GM19043 (cell line): ENCODE measurements around the gene NGLY1.

Experiments used
- ATAC-seq: cut with Tn5 transposase; IDR thresholded peaks from one replicate; pipeline ENCODE4 v1.9.1; 2021; ENCODE audit warnings: low read depth; ENCODE audit not compliant: unreplicated experiment

NGLY1 gene

DNA sequence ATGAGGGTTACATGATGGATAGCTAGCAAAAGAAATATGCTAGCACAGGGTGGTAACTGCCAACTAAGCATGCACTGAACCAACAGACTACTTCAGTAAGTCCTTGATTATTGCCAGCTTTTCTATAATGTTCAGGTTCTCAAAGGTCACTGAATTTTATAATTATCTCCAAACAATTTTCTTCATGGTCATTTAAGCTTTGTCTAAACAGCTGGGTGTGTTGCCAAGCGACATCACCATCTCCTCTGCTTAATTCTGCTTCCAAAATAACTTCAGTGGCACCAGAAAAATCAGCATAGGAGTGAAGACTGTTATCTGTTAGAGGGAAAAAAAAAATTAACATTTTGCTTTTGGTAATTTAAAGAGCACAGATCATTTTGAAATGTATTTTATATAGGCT, 63.9 kb downstream of the NGLY1 start:
- ATAC-seq: no peak

- ATAC-seq: no peak
Observed at GRCh38 chr3:25713341-25713985, 69.8 kb downstream of the NGLY1 start.

GRCh38 chr3:25711090-25711489, 72.2 kb downstream of the NGLY1 start:
- ATAC-seq: no peak

DNA sequence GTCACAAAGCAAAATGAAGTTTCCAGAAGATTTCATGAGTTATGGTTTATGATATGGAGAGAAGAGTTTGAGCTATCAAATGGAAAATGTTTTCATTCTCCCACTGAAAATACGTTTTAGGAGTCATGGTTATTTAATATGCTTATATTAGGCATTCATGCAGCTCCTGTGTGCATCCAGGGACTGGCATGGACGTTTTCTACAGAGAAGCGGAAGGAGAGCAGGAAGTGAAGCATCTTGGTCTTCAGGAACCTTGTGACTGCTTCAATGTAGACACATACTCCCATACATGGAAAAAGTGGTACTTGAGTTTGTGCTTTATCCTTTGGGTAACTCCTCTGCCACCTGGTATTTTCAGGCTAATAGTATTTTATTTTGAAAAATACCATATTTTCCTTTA, 75.2 kb downstream of the NGLY1 start:
- ATAC-seq: no peak

GRCh38 chr3:25707268-25707926, 75.8 kb downstream of the NGLY1 start:
- ATAC-seq: no peak

DNA sequence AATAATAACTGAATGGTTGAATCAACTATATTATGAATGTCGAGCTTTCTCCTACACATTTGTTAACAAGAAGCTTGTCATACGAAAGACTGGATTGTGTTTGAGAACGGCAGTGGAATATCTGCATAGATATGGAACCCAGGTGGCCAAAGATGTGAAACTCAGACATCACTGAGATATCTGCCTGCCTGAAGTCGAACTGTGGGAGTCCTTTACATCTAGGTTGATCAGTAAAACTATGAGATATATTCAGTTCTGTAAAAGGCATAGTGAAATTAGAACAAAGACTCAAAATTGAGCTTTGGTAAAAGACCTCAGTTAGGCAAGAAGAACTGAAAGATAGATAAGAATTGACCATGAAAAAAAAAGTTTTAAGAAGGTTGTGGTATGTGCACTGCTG, 77.0 kb downstream of the NGLY1 start:
- no peak for ATAC-seq

DNA sequence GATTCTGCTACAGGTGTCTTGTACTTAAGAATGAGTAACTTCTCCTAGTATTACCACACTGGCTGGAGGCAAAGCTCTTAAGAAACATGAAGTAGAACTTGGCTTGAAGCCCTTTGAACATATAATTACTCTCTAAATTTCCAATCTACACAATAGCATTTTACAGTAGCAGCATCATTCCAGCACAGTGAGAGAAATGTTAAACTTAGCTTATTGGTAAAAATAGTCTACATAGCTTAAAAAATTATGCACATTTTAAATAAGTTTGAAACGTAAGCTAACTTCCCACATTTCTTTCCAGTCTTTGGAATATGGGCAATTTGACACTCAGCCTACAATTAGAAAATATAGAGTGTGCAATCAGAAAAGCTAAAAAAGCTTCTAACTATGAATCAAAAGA, 85.7 kb downstream of the NGLY1 start:
- ATAC-seq: no peak

- ATAC-seq: no peak
Observed at GRCh38 chr3:25695731-25696420, 87.4 kb downstream of the NGLY1 start.

GRCh38 chr3:25693238-25693637, 90.0 kb downstream of the NGLY1 start:
- ATAC-seq: no peak

GRCh38 chr3:25692341-25692740, 90.9 kb downstream of the NGLY1 start:
- ATAC-seq: no peak

- ATAC-seq: no peak
Observed at GRCh38 chr3:25690768-25691533, 92.3 kb downstream of the NGLY1 start.

DNA sequence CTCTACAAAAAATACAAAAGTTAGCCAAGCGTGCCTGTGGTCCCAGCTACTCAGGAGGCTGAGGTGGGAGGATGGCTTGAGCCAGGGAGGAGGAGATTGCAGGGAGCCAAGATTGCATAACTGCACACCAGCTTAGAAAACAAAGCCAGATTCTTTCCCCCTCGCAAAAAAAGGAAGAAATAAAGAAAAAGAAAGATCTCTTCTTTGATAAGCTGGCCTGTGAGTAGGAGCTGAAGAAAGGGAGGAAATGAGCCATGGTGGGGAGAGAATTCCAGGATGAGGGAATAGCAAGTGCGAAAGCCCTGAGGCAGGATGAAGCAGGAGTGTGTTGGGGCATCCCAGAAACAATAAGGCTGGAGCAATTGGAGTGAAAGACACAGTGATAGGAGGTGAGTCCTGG, 94.0 kb downstream of the NGLY1 start:
- no peak for ATAC-seq

DNA sequence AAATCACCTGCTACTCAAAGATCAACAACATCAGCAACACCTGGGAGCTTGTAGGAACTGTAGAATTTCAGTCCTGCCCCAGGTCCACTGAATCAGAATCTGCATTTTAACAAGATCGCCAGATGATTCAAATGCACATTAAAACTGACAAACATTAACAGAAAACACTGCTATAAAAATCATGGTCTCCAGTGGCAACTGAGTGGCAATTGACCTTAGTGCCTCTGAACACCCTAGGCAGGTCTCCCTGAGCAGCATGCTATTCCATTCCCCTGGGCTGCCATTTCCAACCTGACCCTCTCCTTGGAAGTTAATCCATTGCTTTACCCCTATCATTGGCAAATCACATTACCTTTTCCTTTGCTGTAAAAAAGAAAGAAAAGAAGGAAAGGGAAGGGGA, 95.5 kb downstream of the NGLY1 start:
- ATAC-seq: no peak

GRCh38 chr3:25686766-25687165, 96.5 kb downstream of the NGLY1 start:
- no peak for ATAC-seq

DNA sequence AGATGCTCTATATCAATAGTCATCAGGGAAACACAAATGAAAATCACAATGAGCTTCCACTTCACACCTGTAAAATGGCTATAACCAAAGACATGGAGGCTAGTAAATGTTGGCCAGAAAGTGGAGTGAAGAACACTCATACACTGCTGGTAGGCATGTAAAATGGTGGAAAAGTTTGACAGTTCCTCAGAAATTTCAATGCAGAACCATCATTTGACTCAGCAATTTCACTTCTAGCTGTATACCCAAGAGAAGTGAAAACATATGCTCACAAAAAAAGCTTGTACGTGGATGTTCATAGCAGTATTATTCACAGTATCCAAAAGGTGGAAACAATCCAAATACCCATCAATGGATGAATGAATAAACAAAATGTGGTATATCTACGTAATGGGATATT, 99.4 kb downstream of the NGLY1 start:
- ATAC-seq: no peak

DNA sequence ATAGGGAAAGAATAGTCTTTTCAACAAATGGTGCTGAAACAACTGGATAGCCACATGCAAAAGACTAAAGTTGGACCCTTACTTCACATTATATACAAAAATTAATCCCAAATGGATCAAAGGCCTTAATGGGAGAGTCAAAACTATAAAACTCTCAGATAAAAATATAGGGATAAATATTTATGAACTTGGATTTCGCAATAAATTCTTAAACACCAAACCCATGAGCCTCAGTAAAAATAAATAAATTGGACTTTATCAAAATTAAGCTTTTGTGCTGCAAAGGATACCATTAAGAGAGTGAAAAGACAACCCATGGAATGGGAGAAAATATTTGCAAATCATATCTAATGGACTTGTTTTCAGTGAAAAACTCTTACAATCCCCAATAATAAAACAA, 99.8 kb downstream of the NGLY1 start:
- no peak for ATAC-seq

- no peak for ATAC-seq
Observed at GRCh38 chr3:25679642-25680302, 103.5 kb downstream of the NGLY1 start.

DNA sequence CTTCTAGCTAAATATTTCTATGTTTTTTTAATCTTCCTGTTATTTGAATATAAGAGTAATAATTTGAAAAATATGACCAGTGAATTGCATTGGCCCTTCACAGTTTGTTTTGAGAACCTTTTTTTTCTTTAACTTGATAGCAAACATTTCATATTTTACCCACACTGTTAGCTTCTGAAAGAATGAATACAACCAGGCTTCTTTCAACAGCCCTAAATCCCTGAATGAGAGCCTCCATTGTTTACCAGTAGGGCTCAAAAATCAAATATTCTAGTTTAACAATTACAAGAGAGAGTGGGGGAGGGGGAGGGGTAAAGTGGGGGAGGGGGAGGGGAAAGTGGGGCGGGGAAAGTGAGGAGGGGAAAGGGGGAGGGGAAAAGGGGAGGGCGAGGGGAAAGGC, 104.1 kb downstream of the NGLY1 start:
- no peak for ATAC-seq

DNA sequence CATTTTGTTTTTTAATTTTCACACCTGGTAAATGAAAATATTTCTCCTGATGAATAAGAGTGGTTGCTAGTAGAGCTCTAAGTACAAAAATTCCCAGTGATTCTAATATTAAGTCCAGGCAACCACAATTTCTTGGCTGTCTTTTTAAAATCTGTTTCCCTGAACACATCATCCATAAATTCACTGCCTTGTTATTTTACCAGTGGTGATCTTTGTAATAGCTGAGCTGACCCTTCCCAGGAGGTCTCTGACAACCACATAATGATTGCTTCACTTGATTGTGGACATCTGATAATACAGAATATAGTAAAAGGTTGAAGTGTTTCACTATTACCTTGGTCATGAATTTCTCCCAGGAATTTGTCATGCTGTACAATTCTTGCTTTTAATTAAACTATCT, 104.7 kb downstream of the NGLY1 start:
- ATAC-seq: no peak

DNA sequence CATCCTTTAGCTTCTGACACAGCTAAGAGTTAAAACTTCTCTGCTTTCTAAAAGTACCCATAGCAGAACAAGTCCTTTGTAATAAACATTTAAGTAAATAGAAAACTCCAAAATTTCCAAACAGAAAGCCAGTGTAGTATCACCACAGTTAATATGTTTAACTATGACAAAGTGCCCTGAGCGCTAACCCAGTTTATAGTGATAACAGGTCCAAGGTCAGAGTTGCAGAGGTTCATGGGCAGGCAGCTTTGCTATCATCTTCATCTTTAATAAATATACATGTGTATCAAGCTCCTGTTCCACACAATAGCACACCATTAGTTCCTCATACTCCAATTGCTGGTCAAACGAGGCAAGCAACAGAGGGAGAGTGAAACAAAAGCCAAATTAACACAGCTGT, 106.1 kb downstream of the NGLY1 start:
- no peak for ATAC-seq

DNA sequence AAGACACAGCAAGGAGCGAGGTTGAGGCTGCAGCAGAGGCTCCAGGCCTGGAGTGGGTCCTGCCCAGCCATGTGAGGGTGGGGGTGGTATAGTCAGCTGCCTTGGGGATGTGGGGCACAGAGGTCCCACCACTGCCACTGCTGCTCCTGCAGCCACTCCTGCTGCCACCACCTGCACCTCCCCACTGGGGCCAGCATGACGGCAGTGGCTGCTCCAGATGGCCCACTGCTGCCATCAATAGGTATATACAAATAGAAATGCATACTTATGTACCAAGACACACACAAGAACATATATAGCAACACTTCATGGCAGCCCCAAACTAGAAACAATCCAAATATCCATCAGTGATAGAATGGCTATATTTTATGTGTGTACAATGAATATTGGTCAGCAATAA, 108.6 kb downstream of the NGLY1 start:
- no peak for ATAC-seq
